Body of pancreas (tissue), 4 donors: ENCODE data around the gene SLC25A42. TPM values are rescaled to one million over a fixed set of nuclear protein-coding genes. Genes with fewer than 3 reads are reported as not detected.

ENCODE experiments used
- ATAC-seq: fragments of 150-250 bp; one replicate; pipeline ENCODE4 v1.9.1; 2016
- DNase-seq, 4 donors: peaks; one replicate each; pipeline ENCODE4 v3.0.0-alpha.2; 2019
- H3K27ac ChIP-seq, 4 donors: fragments of 200-600 bp; sonication (generic); 1 replicate in 3 of 4; 2 replicates in 1 of 4; pipeline versions ENCODE4 v1.5.1 to v1.6.1; 2016 to 2019; ENCODE audit warnings: mild to moderate bottlenecking in 1 of 4, mixed read lengths in 1 of 4, moderate library complexity in 1 of 4
- H3K27me3 ChIP-seq, 2 donors: fragments of 200-600 bp; sonication (generic); one replicate each; pipeline ENCODE4 v1.6.0; 2016; ENCODE audit warnings: mild to moderate bottlenecking in 1 of 2
- H3K36me3 ChIP-seq, 2 donors: fragments of 200-600 bp; sonication (generic); replicated peaks in 1 of 2; 2 replicates each; pipeline ENCODE4 v1.5.1; 2016; ENCODE audit warnings: low read depth in 2 of 2; ENCODE audit not compliant: insufficient read depth in 1 of 2
- H3K4me1 ChIP-seq: fragments of 200-600 bp; sonication (generic); one replicate; pipeline ENCODE4 v1.6.0; 2016
- H3K4me3 ChIP-seq, 2 donors: fragments of 200-600 bp; sonication (generic); 1 replicate in 1 of 2; 2 replicates in 1 of 2; pipeline ENCODE4 v1.5.1; 2016 to 2019
- H3K9me3 ChIP-seq, 3 donors: fragments of 200-600 bp; sonication (generic); 1 replicate in 2 of 3; 2 replicates in 1 of 3; pipeline ENCODE4 v1.5.1; 2016
- CTCF ChIP-seq, 7 experiments: fragments of 450-650 bp in 4 of 7; fragments of 200-600 bp in 3 of 7; sonication (generic) in 3 of 7; IDR thresholded peaks; one replicate each; pipeline ENCODE4 v1.5.1; 2016 to 2019; ENCODE audit warnings: antibody characterized with exemption in 7 of 7
- POLR2A ChIP-seq, 3 donors: fragments of 450-650 bp; IDR thresholded peaks; one replicate each; pipeline ENCODE4 v1.6.1; 2016; ENCODE audit warnings: antibody characterized with exemption in 3 of 3, mild to moderate bottlenecking in 2 of 3
- WGBS, 2 donors: methylation state at CpG; one replicate each; pipeline ENCODE4 v1.1.5; 2017; 5-methylcytosine and 5-hydroxymethylcytosine counted together
- intact Hi-C: fragments of 100-400 bp; cut with DNase I; formaldehyde crosslinking; loops from one replicate; pipeline ENCODE4 v1.15.1; 2023
- total RNA-seq, 2 donors: library from RNA; depleted of rRNA; stranded (reverse); fragments of >200 nt; gene quantifications; one replicate each; pipeline ENCODE4 v1.1.0, GENCODE V29; 2016

The SLC25A42 gene
- total RNA-seq, 2 donors from 2014 or later, result 10.1 to 24.7 TPM

DNA sequence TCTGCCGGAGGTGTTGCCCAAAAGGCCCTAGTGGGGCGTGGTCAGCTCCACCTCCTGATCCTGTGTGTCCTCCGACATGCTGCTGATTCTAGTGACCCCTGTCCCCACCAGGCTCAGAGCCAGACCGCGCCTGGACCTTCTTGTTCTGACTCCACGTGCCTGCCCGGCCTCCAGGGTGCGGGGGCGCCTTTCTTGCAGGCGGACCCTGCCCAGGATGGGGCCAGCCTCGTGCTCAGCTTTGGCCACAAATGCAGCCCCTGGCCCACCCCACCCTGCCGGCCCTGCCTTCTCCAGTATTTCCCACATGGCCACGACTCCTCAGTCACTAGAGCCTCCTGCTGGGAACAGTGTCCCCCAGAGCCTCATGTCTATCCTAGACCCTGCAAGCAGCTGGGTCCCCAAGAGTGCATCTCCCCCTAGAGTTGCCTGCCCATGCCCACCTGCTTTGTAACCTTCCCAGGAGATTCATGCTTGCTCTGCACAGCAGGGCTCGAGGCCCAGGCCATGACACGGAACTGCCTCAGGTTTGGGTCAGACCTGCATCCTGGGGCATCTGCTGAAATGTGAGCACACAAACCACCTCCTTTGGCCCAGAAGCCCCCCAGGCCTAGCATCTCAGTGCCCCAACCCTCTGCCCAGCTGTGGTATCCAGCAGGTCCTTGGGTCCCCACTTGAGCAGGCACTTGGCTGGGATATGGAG is 47.5 kb downstream of the SLC25A42 start:
- H3K36me3 ChIP-seq, result no peaks in the 10 kb centered on the region
- 77 to 82% methylated on average over 9 to 14 of the region's 15 CpGs for WGBS, 2 donors
- no peaks in the 10 kb centered on the region for H3K4me1 ChIP-seq
- no peaks in the 10 kb centered on the region for H3K27me3 ChIP-seq
- H3K9me3 ChIP-seq, result no peaks in the 10 kb centered on the region
- no peak overlapping the region for H3K27ac ChIP-seq
- no peak for TF ChIP-seq POLR2A (IDR thresholded peaks at IDR 0.05)
- no peak for TF ChIP-seq CTCF (IDR thresholded peaks at IDR 0.05)
- intact Hi-C loops, result no loop called here
- DNase-seq (no peak), ATAC-seq (no peak)
- no peak overlapping the region for H3K4me3 ChIP-seq

DNA sequence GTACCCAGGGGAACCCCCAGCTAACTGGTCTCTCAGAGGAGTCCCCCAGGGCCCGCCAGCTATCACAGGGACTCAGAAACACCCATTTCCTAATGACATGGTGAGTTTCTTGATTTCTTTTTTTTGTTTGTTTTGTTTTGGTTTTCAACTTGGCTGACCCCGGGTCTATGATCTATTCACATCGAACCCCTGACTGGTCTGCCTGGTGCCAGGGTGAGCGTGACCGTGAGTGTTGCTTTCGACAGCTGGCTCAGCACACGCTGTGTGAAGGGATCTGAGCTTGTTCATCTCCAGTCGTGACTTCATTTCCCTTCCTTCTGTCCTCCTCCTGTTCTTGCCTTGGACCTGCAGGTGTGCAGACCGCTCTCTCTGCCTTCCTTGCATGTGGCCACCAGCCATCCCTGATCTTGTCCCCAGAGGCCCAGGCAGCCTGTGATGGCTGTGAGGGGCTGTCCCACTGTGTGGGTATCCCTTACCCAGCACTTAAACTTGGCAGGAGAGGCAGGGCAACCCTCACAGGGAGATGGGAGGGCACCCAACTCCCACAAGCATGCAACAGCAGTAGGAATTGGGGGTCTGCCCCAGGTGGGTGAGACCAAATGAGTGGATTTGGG is 48.3 kb downstream of the SLC25A42 start:
- ATAC-seq (no peak), DNase-seq (no peak)
- Histone ChIP-seq H3K27me3 (no peaks in the 10 kb centered on the region), H3K9me3 (no peaks in the 10 kb centered on the region), H3K27ac (no peak overlapping the region), H3K4me3 (no peak overlapping the region), H3K36me3 (no peaks in the 10 kb centered on the region), H3K4me1 (no peaks in the 10 kb centered on the region)
- WGBS, 2 donors, result 72 to 78% methylated on average over 9 of the region's 9 CpGs
- TF ChIP-seq CTCF (IDR thresholded peaks at IDR 0.05) (no peak), POLR2A (IDR thresholded peaks at IDR 0.05) (no peak)
- intact Hi-C loops, result no loop called here

DNA sequence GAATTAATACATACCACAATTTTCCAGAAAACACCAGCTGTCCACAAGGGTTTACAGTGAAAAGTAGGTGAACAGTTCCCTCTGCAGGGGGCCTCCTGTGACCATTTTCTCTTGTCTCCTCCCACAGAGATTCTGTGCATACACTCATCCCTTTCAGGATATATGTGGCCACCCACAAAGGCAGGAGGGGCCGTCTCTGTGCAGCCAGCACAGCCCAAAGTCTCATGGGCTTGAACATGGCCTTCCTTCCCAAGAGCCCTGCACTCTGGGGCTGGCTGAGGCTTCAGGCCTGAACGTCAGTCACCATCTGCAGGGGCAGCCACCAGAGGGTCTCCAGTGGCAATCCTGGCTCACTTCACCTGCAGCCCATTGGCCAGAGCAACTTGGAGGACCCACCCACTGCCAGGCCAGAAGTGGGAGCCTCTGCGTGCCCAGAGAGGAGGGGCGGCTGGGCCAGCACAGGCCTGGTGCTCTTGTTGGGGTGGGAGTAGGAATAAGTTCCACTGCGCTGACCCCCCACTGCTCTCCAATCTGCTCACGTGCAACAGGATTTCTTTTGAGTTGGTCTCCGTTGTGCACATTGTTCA is 49.3 kb downstream of the SLC25A42 start:
- H3K27ac ChIP-seq, result no peak overlapping the region

DNA sequence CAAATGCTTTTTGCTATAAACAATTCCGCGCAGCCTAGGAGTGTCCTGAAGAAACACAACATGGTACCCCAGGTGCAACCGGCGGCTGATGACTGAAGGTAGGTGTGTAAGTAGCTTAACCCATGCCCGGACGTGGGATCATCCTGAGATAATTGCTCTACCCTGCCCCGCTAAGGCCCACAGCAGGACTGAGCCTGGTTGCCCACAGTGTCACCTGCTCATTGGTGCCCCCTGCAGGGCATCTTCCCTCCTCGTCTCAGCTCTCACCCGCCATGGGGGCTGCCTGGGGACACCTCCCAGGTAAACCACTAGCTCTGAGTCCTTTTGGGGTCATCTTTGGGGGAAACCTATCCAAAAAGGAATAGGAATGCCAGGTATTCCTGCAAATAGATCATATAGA is 52.2 kb downstream of the SLC25A42 start:
- no peaks in the 10 kb centered on the region for H3K9me3 ChIP-seq
- no peak overlapping the region for H3K4me3 ChIP-seq
- no peak for TF ChIP-seq POLR2A (IDR thresholded peaks at IDR 0.05)
- peak in 5 of 7 experiments; percentile 19 to 35 (median 25) for TF ChIP-seq CTCF (IDR thresholded peaks at IDR 0.05)
- WGBS, 2 donors, result 62 to 69% methylated on average over 2 to 9 of the region's 9 CpGs
- H3K27me3 ChIP-seq, result no peaks in the 10 kb centered on the region
- no peaks in the 10 kb centered on the region for H3K4me1 ChIP-seq
- H3K27ac ChIP-seq, result no peak overlapping the region
- ATAC-seq (no peak), DNase-seq (peak in 3 of 4 donors; percentile 14 to 48 (median 44))
- intact Hi-C loops, result no loop called here
- H3K36me3 ChIP-seq, result peaks cover 0 to 3% of the 10 kb centered on the region in 2 donors

More for the DNA sequence above, 49.3 kb downstream of the SLC25A42 start:
- Histone ChIP-seq H3K9me3 (no peaks in the 10 kb centered on the region), H3K27me3 (no peaks in the 10 kb centered on the region), H3K4me1 (no peaks in the 10 kb centered on the region), H3K4me3 (no peak overlapping the region), H3K36me3 (no peaks in the 10 kb centered on the region)
- TF ChIP-seq POLR2A (IDR thresholded peaks at IDR 0.05) (no peak), CTCF (IDR thresholded peaks at IDR 0.05) (no peak)
- ATAC-seq (peak; percentile 8), DNase-seq (no peak)
- WGBS, 2 donors, result 55 to 75% methylated on average over 5 to 6 of the region's 7 CpGs
- intact Hi-C loops, result no loop called here
